Activated CD4-positive, alpha-beta T cell treated with anti-CD3 and anti-CD28 coated beads, Interleukin-10, Interleukin-2, amounts not matched to agents 100 ng/mL and 50 ng/mL, durations not matched to agents 16 hours and 8 hours (primary cell): ENCODE results near the gene ZFP62.
"Not testable (repeated sequence)": the region's sequence is repeated elsewhere in the genome, so short reads cannot be mapped to it uniquely, and the experiment has no call there.

Experiments
- DNase-seq: peaks from one replicate; pipeline ENCODE4 v3.0.0-alpha.2; 2020

Gene ZFP62

GRCh38 chr5:180860887-180861822 lies at the start of gene ZFP62:
ZFP62 (minus strand) TSS chr5:180861276; CDS start chr5:180861219, 57 bp downstream.
- DNase-seq: peak; percentile 92

GRCh38 chr5:180910735-180911134 lies 49.7 kb upstream of the ZFP62 start:
- no peak for DNase-seq

- DNase-seq: no peak
These were observed 49.1 kb upstream of the ZFP62 start for GRCh38 chr5:180910182-180910581.

- DNase-seq: no peak
These were observed 48.7 kb upstream of the ZFP62 start for GRCh38 chr5:180909782-180910181.

- no peak for DNase-seq
These were observed 48.1 kb upstream of the ZFP62 start for GRCh38 chr5:180908998-180909731.

- DNase-seq: no peak
These were observed 47.3 kb upstream of the ZFP62 start for GRCh38 chr5:180908400-180908799.

GRCh38 chr5:180901319-180902009 lies 40.4 kb upstream of the ZFP62 start:
- no peak for DNase-seq

GRCh38 chr5:180900178-180900577 lies 39.1 kb upstream of the ZFP62 start:
- no peak for DNase-seq

GRCh38 chr5:180898621-180899246 lies 37.7 kb upstream of the ZFP62 start, which contains the start of gene BTNL8:
BTNL8 (plus strand) TSS chr5:180899159; CDS start chr5:180899311, 152 bp downstream.
- no peak for DNase-seq

- DNase-seq: not testable (repeated sequence)
These were observed 34.3 kb upstream of the ZFP62 start for GRCh38 chr5:180895330-180895729.

GRCh38 chr5:180889381-180889780 lies 28.3 kb upstream of the ZFP62 start:
- no peak for DNase-seq

GRCh38 chr5:180885845-180886529 lies 24.9 kb upstream of the ZFP62 start:
- DNase-seq: not testable (repeated sequence)

- no peak for DNase-seq
These were observed 14.9 kb upstream of the ZFP62 start for GRCh38 chr5:180875860-180876426.

- DNase-seq: no peak
These were observed 13.9 kb upstream of the ZFP62 start for GRCh38 chr5:180874804-180875582.

- peak; percentile 40 for DNase-seq
These were observed 12.8 kb upstream of the ZFP62 start for GRCh38 chr5:180873615-180874520.

GRCh38 chr5:180872419-180872818 lies 11.3 kb upstream of the ZFP62 start:
- DNase-seq: no peak

- DNase-seq: no peak
These were observed 9.4 kb upstream of the ZFP62 start for GRCh38 chr5:180870276-180871068.

- no peak for DNase-seq
These were observed 8.5 kb upstream of the ZFP62 start for GRCh38 chr5:180869587-180869986.

- peak; percentile 69 for DNase-seq
These were observed 7.9 kb upstream of the ZFP62 start for GRCh38 chr5:180868960-180869359.
